BE2C (cell line): ENCODE data around the gene MRPL22.
A peak's percentile ranks its signal among the peaks of the same experiment; 100 is the strongest.
"Not testable (repeated sequence)": the region's sequence is repeated elsewhere in the genome, so short reads cannot be mapped to it uniquely, and the experiment has no call there.

Experiments used
- DNase-seq: peaks from one replicate; pipeline ENCODE4 v3.0.0-alpha.2; 2020
- H3K27me3 ChIP-seq: fragments of 250-450 bp; sonication (Bioruptor Pico); 2 replicates; pipeline ENCODE4 v1.5.1; 2020; ENCODE audit warnings: mild to moderate bottlenecking
- H3K36me3 ChIP-seq: fragments of 250-450 bp; sonication (Bioruptor Pico); 2 replicates; pipeline ENCODE4 v1.5.1; 2020; ENCODE audit warnings: mild to moderate bottlenecking
- H3K4me1 ChIP-seq: fragments of 250-450 bp; sonication (Bioruptor Pico); 2 replicates; pipeline ENCODE4 v1.5.1; 2020
- H3K4me3 ChIP-seq: 2 replicates; pipeline ENCODE4 v1.5.1; 2011; ENCODE audit warnings: low read depth, low read length
- H3K9me3 ChIP-seq: fragments of 250-450 bp; sonication (Bioruptor Pico); 2 replicates; pipeline ENCODE4 v1.5.1; 2020
- TF ChIP-seq, protein P1 (sequence below): IDR thresholded peaks from 2 replicates; pipeline ENCODE4 v1.5.1; 2012; ENCODE audit warnings: mild to moderate bottlenecking, low read depth, low read length

Gene MRPL22

GRCh38 chr5:154997746-154998145 is 56.9 kb downstream of the MRPL22 start:
- Histone ChIP-seq H3K9me3 (no peaks in the 10 kb centered on the region), H3K27me3 (no peaks in the 10 kb centered on the region), H3K36me3 (no peaks in the 10 kb centered on the region), H3K4me1 (no peaks in the 10 kb centered on the region), H3K4me3 (no peak overlapping the region)
- DNase-seq, result no peak
- TF ChIP-seq, protein P1, sequence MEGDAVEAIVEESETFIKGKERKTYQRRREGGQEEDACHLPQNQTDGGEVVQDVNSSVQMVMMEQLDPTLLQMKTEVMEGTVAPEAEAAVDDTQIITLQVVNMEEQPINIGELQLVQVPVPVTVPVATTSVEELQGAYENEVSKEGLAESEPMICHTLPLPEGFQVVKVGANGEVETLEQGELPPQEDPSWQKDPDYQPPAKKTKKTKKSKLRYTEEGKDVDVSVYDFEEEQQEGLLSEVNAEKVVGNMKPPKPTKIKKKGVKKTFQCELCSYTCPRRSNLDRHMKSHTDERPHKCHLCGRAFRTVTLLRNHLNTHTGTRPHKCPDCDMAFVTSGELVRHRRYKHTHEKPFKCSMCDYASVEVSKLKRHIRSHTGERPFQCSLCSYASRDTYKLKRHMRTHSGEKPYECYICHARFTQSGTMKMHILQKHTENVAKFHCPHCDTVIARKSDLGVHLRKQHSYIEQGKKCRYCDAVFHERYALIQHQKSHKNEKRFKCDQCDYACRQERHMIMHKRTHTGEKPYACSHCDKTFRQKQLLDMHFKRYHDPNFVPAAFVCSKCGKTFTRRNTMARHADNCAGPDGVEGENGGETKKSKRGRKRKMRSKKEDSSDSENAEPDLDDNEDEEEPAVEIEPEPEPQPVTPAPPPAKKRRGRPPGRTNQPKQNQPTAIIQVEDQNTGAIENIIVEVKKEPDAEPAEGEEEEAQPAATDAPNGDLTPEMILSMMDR, result no peak

DNA sequence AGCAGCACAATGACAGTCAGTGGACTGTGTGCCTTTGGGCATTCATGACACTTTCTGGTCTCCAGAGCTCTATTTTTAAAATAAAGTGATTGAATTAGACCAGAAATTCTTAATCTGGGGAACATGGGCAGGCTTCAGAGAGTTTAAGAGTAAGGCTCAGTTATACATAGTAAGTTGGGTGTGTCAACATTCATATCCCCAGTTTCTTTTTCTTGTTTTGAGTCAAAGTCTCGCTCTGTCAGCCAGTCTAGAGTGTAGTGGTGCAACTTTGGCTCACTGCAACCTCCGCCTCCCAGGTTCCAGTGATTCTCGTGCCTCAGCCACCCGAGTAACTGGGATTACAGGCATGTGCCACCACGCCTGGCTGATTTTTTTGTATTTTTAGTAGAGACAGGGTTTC is 59.0 kb downstream of the MRPL22 start:
- no peak overlapping the region for H3K4me3 ChIP-seq
- no peaks in the 10 kb centered on the region for H3K36me3 ChIP-seq
- TF ChIP-seq, protein P1, result no peak
- no peaks in the 10 kb centered on the region for H3K9me3 ChIP-seq
- no peaks in the 10 kb centered on the region for H3K27me3 ChIP-seq
- no peak for DNase-seq
- H3K4me1 ChIP-seq, result no peaks in the 10 kb centered on the region

DNA sequence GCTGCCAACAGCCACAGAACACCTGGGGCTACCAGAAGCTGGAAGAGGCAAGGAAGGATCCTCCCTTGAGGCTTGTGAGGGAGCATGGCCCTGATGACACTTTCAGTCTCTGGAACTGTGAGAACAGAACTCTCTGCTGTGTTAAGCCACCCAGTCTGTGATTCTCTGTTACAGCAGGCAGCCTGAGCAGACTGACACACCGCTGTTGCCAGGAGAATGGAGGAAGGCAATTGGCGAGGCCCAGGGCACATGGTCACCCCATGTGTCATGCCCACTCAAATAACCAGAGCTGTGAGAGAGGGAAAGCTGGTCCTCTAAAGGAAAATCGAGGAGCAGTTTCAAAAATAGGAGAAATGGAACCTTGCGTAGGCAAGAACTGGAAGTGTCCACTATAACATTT is 60.6 kb downstream of the MRPL22 start:
- Histone ChIP-seq H3K4me3 (no peak overlapping the region), H3K9me3 (no peaks in the 10 kb centered on the region), H3K4me1 (no peaks in the 10 kb centered on the region), H3K27me3 (no peaks in the 10 kb centered on the region), H3K36me3 (no peaks in the 10 kb centered on the region)
- DNase-seq, result no peak
- TF ChIP-seq, protein P1, result no peak

DNA sequence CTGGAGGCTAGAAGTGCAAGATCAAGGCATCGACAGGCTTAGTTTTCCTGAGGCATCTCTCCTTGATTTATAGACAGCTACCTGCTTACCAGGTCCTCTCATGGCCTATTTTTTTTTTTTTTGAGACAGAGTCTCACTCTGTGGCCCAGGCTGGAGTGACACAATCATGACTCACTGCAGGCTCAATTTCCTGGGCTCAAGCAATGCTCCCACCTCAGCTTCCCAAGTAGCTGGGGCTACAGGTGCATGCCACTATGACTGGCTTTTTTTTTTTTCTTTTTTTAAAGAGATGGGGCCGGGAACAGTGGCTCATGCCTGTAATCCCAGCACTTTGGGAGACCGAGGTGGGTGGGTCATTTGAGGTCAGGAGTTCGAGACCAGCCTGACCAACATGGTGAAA is 61.8 kb downstream of the MRPL22 start:
- H3K27me3 ChIP-seq, H3K36me3 ChIP-seq, H3K4me3 ChIP-seq, H3K9me3 ChIP-seq, DNase-seq, H3K4me1 ChIP-seq: not testable (repeated sequence)

- no peaks in the 10 kb centered on the region for H3K9me3 ChIP-seq
- peak; percentile 46 for DNase-seq
- no peaks in the 10 kb centered on the region for H3K27me3 ChIP-seq
- no peak overlapping the region for H3K4me3 ChIP-seq
- H3K36me3 ChIP-seq, result no peaks in the 10 kb centered on the region
- TF ChIP-seq, protein P1, result peak; percentile 61
- H3K4me1 ChIP-seq, result no peaks in the 10 kb centered on the region
These were observed 63.4 kb downstream of the MRPL22 start for GRCh38 chr5:155004138-155004744.

DNA sequence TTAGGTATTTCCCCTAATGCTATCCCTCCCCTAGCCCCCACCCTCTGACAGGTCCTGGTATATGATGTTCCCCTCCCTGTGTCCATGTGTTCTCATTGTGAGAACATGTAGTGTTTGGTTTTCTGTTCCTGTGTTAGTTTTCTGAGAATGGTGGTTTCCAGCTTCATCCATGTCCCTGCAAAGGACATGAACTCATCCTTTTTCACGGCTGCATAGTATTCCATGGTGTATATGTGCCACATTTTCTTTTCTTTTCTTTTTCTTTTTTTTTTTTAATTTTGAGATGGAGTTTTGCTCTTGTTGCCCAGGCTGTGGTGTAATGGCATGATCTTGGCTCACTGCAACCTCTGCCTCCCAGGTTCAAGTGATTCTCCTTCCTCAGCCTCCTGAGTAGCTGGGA is 65.4 kb downstream of the MRPL22 start:
- not testable (repeated sequence) for H3K9me3 ChIP-seq, H3K4me1 ChIP-seq, H3K36me3 ChIP-seq, DNase-seq, H3K27me3 ChIP-seq, H3K4me3 ChIP-seq

GRCh38 chr5:155008669-155009068 is 67.8 kb downstream of the MRPL22 start:
- Histone ChIP-seq H3K27me3 (no peaks in the 10 kb centered on the region), H3K36me3 (no peaks in the 10 kb centered on the region), H3K4me3 (no peak overlapping the region), H3K4me1 (no peaks in the 10 kb centered on the region), H3K9me3 (no peaks in the 10 kb centered on the region)
- no peak for DNase-seq
- TF ChIP-seq, protein P1, result no peak
